GM12875 (cell line): ENCODE measurements around the gene SPSB3.

ENCODE experiments used
- H3K4me3 ChIP-seq: one replicate; pipeline ENCODE4 v1.5.1; 2011; ENCODE audit warnings: low read depth, low read length, control low read depth
- TF ChIP-seq, protein P1 (sequence below): IDR thresholded peaks from 2 replicates; pipeline ENCODE4 v1.5.1; 2011; ENCODE audit warnings: low read depth, mild to moderate bottlenecking, control low read depth, inconsistent platforms, low read length, moderate library complexity, borderline replicate concordance; ENCODE audit not compliant: insufficient read depth

SPSB3 gene

DNA sequence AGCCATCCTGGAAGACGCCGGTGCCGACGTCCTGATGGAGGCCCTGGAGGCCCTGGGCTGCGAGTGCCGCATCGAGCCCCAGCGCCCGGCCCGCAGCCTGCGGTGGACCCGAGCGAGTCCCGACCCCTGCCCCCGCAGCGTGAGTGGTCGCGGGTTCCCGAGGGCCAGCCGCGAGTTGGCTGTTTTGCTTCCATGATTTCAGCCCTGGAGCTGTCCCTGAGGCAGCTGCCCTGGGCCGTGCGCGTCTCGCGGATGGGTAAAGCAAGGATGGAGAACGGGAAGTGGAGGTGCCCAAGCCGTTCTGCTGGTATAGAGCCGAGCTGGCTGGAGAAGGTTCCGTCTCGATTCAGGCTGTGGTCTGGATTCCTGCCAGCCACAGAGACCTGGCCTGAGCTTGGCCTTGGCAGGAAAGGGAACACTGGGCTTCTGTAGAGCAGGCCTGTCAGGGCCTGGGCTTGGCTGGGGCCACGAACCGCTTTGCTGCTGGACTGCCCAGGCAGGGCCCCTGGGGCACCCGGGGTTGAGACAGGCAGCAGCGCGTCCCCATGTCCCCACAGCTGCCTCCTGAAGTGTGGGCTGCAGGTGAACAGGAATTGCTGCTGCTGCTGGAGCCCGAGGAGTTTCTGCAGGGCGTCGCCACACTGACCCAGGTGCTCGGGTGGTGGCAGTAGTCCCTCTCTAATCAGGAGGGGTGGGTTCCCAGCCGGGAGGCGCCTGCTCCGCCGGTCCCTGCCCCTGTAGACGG is 8.5 kb downstream of the SPSB3 start:
- TF ChIP-seq, protein P1, sequence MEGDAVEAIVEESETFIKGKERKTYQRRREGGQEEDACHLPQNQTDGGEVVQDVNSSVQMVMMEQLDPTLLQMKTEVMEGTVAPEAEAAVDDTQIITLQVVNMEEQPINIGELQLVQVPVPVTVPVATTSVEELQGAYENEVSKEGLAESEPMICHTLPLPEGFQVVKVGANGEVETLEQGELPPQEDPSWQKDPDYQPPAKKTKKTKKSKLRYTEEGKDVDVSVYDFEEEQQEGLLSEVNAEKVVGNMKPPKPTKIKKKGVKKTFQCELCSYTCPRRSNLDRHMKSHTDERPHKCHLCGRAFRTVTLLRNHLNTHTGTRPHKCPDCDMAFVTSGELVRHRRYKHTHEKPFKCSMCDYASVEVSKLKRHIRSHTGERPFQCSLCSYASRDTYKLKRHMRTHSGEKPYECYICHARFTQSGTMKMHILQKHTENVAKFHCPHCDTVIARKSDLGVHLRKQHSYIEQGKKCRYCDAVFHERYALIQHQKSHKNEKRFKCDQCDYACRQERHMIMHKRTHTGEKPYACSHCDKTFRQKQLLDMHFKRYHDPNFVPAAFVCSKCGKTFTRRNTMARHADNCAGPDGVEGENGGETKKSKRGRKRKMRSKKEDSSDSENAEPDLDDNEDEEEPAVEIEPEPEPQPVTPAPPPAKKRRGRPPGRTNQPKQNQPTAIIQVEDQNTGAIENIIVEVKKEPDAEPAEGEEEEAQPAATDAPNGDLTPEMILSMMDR: no peak
- peak overlapping the region; percentile 96 for H3K4me3 ChIP-seq

DNA sequence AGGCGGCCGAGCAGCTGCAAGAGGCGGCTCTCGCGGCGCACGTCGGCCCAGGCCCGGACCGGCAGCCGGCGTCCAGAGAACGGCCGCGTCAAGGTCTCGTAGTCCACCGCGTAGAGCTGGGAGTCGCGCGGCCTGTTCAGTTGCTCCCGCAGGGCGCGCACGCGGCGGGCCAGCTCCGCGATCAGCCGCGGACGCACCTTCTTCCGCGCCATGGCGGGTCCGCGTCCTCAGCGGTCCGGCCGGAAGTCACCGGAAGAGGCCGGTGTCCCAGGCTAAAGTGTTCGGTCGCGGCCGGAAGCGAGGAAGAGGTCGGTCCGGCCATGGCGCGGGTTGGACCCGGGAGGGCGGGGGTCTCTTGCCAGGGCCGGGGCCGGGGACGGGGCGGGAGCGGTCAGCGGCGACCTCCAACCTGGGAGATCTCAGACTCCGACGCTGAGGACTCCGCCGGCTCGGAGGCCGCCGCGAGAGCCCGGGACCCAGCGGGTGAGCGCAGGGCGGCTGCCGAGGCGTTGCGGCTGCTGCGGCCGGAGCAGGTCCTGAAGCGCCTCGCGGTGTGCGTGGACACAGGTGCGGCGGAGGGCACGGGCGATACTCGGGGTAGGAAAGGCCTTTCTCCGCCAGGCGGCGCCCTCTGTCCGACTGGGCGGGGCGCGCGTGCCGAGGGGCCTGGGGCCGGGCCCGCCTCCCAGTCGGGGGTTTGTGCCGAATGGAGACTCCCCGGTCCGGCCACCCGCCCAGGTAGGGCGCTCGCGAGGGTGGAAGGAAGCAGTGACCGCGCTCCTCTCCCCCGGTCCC is 9.3 kb downstream of the SPSB3 start, which contains the start of gene MRPS34:
MRPS34 (minus strand) TSS at position 227 of the 795 bp plus-strand sequence; CDS start at position 212, 15 bp downstream.
- H3K4me3 ChIP-seq: peak within 1 kb of the TSS; percentile 96
- TF ChIP-seq, protein P1: peak; percentile 88

DNA sequence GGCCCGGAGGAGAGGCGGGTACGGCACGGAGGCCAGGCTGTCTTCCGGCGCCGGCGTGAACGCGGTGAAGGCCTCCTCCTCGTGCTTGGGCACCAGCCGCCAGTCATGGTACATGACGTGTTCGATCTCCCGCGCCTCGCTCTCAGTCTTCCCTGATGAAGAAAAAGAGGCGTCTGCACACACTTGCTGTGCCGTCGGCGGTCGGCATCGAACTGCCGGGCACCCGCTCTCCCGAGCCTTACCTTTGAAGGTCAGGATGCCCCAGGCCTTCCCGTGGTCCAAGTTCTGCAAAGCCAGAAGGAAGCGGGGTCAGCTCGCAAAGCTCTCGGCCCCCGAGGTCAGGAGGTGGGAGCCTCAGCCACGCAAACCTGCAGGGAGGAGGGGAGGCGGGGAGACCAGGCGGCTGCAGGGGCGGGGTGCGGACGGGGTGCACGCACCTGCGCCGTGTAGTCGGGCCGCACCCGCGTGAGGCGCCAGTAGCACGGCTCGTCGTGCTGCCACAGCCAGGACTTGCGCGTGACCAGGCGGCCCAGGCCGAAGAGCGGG is 9.9 kb downstream of the SPSB3 start, which contains the start of gene EME2:
EME2 (plus strand) TSS at position 449 of the 546 bp plus-strand sequence. CDS start 418 bp downstream, outside the sequence.
- TF ChIP-seq, protein P1: no peak
- peak within 1 kb of the TSS; percentile 96 for H3K4me3 ChIP-seq

DNA sequence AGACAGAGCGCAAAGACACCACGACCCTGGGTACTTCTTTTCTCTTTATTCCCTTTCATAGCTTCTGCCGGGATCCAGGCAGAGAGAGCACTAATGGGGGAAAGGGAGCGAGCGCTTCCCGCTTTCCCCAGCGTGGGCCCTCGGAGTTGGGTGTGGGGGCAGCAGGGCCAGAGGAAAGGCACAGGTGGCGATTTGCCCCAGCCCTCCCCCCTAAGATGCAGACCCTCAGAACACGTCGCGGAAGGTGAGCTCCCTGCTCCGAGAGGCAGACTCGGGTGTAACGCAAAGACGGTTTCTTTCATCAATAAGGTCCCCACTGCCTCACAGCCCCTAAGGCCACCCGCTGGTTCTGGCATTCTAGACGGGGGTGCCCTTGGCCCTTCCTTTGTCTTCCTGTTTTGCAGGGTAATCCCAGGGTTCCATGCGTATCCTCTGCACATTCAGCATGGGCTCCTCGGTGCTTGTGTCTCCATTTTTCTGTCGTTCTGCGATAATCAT is 10.5 kb downstream of the SPSB3 start:
- peak overlapping the region; percentile 96 for H3K4me3 ChIP-seq
- TF ChIP-seq, protein P1: no peak

DNA sequence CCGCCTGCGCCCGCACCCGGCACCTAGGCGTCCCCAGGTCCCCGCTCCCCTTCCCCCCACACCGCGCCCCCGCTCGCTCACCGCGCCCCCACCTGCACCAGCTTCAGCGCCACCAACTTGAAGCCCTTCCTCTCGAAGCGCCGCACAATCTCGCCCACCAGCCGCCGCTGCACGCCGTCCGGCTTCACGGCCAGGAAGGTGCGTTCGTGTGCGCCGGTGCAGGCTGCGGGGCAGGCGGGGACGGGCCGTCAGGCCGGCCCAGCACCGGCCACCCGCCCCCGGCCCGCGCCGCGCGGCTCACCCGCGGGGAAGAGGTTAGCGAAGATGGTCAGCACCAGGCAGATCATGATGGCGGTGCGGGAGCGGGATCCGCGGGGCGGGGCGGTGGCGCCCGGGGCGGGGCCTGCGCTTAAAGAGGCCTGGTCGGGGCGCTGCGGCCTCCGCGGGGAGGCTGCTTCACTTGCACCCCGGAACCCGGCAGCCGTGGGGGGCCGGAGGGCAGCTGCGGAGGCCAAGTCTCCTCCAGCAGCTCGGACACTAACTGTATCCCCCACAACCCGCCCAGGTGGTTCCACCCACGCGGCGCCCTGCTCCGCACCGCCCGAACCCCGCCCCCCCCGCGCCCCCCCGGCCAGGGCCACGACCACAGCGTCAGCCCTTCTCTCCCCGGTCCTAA is 11.0 kb downstream of the SPSB3 start, which contains the start of gene NME3:
NME3 (minus strand) TSS at position 356 of the 676 bp plus-strand sequence; CDS start at position 347, 9 bp downstream.
- TF ChIP-seq, protein P1: no peak
- peak within 1 kb of the TSS; percentile 96 for H3K4me3 ChIP-seq

DNA sequence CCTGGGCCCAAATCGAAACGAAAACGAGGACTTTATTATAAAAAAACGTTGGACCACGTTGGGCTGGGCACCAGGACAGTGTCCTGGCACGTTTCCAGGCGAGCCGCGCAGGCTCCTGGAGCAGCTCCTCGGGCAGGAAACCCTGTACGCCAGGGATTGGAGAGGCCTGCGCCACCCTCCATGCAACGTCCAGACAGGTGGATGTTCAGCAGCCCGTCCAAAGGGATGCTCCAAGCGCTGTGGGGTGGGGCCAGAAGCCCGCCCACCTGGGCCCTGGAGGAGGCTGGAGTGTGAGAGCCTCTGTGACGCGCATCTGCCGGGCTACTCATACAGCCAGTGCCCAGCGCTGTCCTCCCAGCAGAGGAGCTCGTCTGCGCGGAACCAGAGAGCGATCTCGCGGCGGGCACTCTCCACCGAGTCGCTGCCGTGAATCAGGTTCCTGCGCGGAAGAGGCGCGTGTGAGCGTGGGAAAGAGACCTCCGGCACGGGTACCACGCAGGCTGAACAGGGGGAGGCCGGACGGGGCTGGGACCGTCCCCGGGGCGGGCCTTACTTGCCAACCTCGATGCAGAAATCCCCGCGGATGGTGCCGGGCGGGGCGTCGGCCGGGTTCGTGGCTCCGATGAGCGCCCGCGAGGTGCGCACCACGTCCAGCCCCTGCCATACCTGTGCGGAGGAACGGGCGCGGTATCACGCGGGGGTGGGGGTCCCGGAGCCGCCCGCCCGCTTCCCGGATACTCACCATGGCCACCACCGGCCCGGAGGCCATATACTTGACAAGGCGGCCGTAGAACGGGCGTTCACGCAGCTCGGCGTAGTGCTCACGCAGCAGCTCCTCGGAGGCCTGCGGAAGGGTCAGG is 11.8 kb downstream of the SPSB3 start:
- TF ChIP-seq, protein P1: no peak
- peak overlapping the region; percentile 96 for H3K4me3 ChIP-seq
